HepG2 (cell line): ENCODE results near the gene C1orf74. TPM values are rescaled to one million over a fixed set of nuclear protein-coding genes. Genes with fewer than 3 reads are reported as not detected.

Experiments used
- ATAC-seq: fragments of 200-7000 bp; cut with Tn5 transposase; 3 replicates; pipeline ENCODE4 v1.9.1; 2020; ENCODE audit warnings: mild to moderate bottlenecking, moderate library complexity
- BruUV-seq: library from RNA; stranded (reverse); fragments of 400-500 nt; replicated peaks from 2 replicates; lab custom pipeline; 2021; lab: Mats Ljungman, UMichigan
- CTCF ChIA-PET: fragments of 300-600 bp; formaldehyde crosslinking; extraction: SDS; loops from one replicate; lab custom pipeline; 2021; ENCODE audit warnings: low total read pairs, inconsistent platforms, low intra/inter-chr PET ratio; lab: Yijun Ruan, JAX
- POLR2A ChIA-PET: fragments of 350-600 bp; sonication (Branson Sonifier 250); formaldehyde crosslinking; loops from one replicate; lab custom pipeline; 2020; ENCODE audit warnings: antibody characterized with exemption, inconsistent platforms; lab: Yijun Ruan, JAX
- DNase-seq: peaks from one replicate; pipeline ENCODE4 v3.0.0-alpha.2; 2015; ENCODE audit warnings: low spot score
- FAIRE-seq: peaks from 3 replicates; lab custom pipeline; 2011; peaks lifted over from hg19 to GRCh38; lab: Jason Lieb, UNC
- H2AFZ ChIP-seq: one replicate; pipeline ENCODE4 v1.6.1; 2011; ENCODE audit warnings: low read length, inconsistent platforms
- H3K27ac ChIP-seq: fragments of 300-600 bp; 3 replicates; pipeline ENCODE4 v1.8.0; 2011; ENCODE audit warnings: mixed run types, mild to moderate bottlenecking, mixed read lengths, low read length, inconsistent platforms; ENCODE audit not compliant: insufficient read depth; ENCODE audit errors: extremely low read length
- H3K27me3 ChIP-seq, 2 experiments: fragments of 200-600 bp in 1 of 2; 2 replicates in 1 of 2; 3 replicates in 1 of 2; pipeline versions ENCODE4 v1.6.0 to v1.8.0; 2011; ENCODE audit warnings: low read length in 2 of 2, mild to moderate bottlenecking in 2 of 2, moderate library complexity in 2 of 2, inconsistent platforms in 1 of 2; ENCODE audit not compliant: insufficient read depth in 2 of 2, control insufficient read depth in 1 of 2
- H3K36me3 ChIP-seq, 2 experiments: fragments of 200-600 bp in 1 of 2; replicated peaks in 1 of 2; 2 replicates in 1 of 2; 3 replicates in 1 of 2; pipeline versions ENCODE4 v1.5.1 to v1.8.0; 2011; ENCODE audit warnings: low read length in 2 of 2, inconsistent platforms in 1 of 2; ENCODE audit not compliant: insufficient read depth in 2 of 2, control insufficient read depth in 1 of 2
- H3K4me1 ChIP-seq: 2 replicates; pipeline ENCODE4 v1.5.1; 2012; ENCODE audit warnings: low read length, inconsistent platforms; ENCODE audit not compliant: insufficient read depth
- H3K4me2 ChIP-seq: 2 replicates; pipeline ENCODE4 v1.6.0; 2011; ENCODE audit warnings: low read depth, low read length, inconsistent platforms
- H3K4me3 ChIP-seq, 3 experiments: fragments of 200-600 bp in 1 of 3; sonication (generic), shearing (Covaris generic) in 1 of 3; replicated peaks in 1 of 3; 2 replicates each; pipeline ENCODE4 v1.5.1; 2011 to 2016; ENCODE audit warnings: low read length in 3 of 3, inconsistent platforms in 2 of 3, low read depth in 2 of 3, mild to moderate bottlenecking in 2 of 3, control low read depth in 1 of 3, mixed read lengths in 1 of 3; ENCODE audit not compliant: insufficient read depth in 1 of 3
- H3K79me2 ChIP-seq: one replicate; pipeline ENCODE4 v1.6.1; 2011; ENCODE audit warnings: low read length, inconsistent platforms; ENCODE audit not compliant: insufficient read depth
- H3K9ac ChIP-seq: 2 replicates; pipeline ENCODE4 v1.6.0; 2011; ENCODE audit warnings: mild to moderate bottlenecking, low read depth, low read length, inconsistent platforms; ENCODE audit not compliant: insufficient read depth
- H3K9me3 ChIP-seq: 2 replicates; pipeline ENCODE4 v1.5.1; 2012; ENCODE audit warnings: mild to moderate bottlenecking, low read length
- H4K20me1 ChIP-seq: 2 replicates; pipeline ENCODE4 v1.6.0; 2011; ENCODE audit warnings: inconsistent platforms, mild to moderate bottlenecking, low read length, moderate library complexity; ENCODE audit not compliant: insufficient read depth
- SOX6 ChIP-seq, 2 experiments: fragments of 450-650 bp in 1 of 2; sonication (generic) in 1 of 2; formaldehyde crosslinking in 1 of 2; IDR thresholded peaks; 2 replicates each; pipeline versions ENCODE4 v1.4.0 to v1.6.1; 2017 to 2020; ENCODE audit warnings: antibody characterized with exemption in 1 of 2, mild to moderate bottlenecking in 1 of 2, missing genetic modification reagents in 1 of 2
- WGBS: methylation state at CpG from one replicate; pipeline ENCODE4 v1.1.6; 2017; ENCODE audit warnings: low lambda C conversion rate; 5-methylcytosine and 5-hydroxymethylcytosine counted together
- in situ Hi-C: cut with HindIII; loops from 2 replicates; pipeline ENCODE4 v1.10.0; 2017; ENCODE audit warnings: low pct_unique_long_range_greater_than_20kb; ENCODE audit not compliant: extremely low pct_ligation_motif_present
- intact Hi-C: fragments of 100-400 bp; cut with micrococcal nuclease; formaldehyde crosslinking; loops from one replicate; pipeline ENCODE4 v1.10.0; 2022; ENCODE audit not compliant: unreplicated experiment
- polyA plus RNA-seq, 8 experiments: library from polyadenylated mRNA; depleted of rRNA in 3 of 8; stranded (reverse) in 7 of 8; unstranded in 1 of 8; fragments of >200 nt; fragmentation: Illumina TruSeq in 4 of 8; extraction: Trizol in 4 of 8; gene quantifications; 2 replicates each; pipeline versions ENCODE4 v1.2.1 to v1.2.3, GENCODE V29; 2011 to 2016; ENCODE audit warnings: low read depth in 4 of 8, missing spikeins in 1 of 8, mixed read lengths in 1 of 8; ENCODE audit not compliant: insufficient read depth in 1 of 8
- total RNA-seq, 5 experiments: library from RNA; depleted of rRNA; stranded (reverse); fragments of >200 nt; fragmentation: Illumina TruSeq; extraction: Trizol; gene quantifications; 2 replicates each; pipeline ENCODE4 v1.2.3, GENCODE V29; 2016; ENCODE audit warnings: low read depth in 1 of 5
- TF ChIP-seq, protein P1 (sequence below): sonication (generic); formaldehyde crosslinking; IDR thresholded peaks from 2 replicates; pipeline ENCODE4 v1.4.0; 2020; ENCODE audit warnings: low read depth, missing genetic modification reagents
- TF ChIP-seq, protein P2 (sequence below): sonication (generic); formaldehyde crosslinking; IDR thresholded peaks from 2 replicates; pipeline ENCODE4; 2020; ENCODE audit warnings: missing genetic modification reagents, mild to moderate bottlenecking, borderline replicate concordance

The C1orf74 gene
- total and polyA plus RNA-seq, 2 of the 13 experiments (the other 11 are each of a cell fraction or from before 2014, with no cell fraction given): 0.33 to 0.71 TPM

DNA sequence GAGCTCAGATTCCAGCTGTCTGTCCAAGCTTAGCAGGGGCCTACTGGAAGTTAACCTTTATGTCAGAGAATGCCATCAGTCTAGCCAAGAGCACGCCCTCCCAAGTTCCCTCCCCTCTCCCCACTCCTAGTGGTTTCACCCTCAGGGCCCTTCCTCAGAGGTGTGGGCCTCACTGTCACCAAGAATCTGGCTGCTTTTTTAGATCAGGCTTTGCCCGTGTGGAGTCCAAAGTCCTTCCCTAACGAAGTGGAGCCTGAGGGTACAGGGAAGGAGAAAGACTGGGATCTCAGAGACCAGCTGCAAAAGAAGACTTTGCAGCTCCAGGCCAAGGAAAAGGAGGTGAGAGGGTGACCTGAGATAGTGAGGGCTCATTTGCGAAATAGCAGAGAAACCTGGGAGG, 4.1 kb downstream of the C1orf74 start:
- ChIA-PET POLR2A (no interaction called here), CTCF (no interaction called here)
- Histone ChIP-seq H3K27ac (no peak overlapping the region), H4K20me1 (no peaks in the 10 kb centered on the region), H3K4me3 (no peak overlapping the region), H3K9me3 (no peaks in the 10 kb centered on the region), H3K36me3 (no peaks in the 10 kb centered on the region), H3K27me3 (no peaks in the 10 kb centered on the region), H3K4me2 (no peak overlapping the region), H3K9ac (no peak overlapping the region), H3K79me2 (no peaks in the 10 kb centered on the region), H2AFZ (no peak overlapping the region), H3K4me1 (peaks cover 11% of the 10 kb centered on the region)
- intact Hi-C loops: loop anchor here (2.0 kb wide), 1 partner anchor 29 kb away; no protein-coding TSS in a partner anchor
- no peak for TF ChIP-seq SOX6 (IDR thresholded peaks at IDR 0.05)
- TF ChIP-seq SOX6 (CRISPR knock-in tag; IDR thresholded peaks at IDR 0.05): no peak
- TF ChIP-seq, protein P1, sequence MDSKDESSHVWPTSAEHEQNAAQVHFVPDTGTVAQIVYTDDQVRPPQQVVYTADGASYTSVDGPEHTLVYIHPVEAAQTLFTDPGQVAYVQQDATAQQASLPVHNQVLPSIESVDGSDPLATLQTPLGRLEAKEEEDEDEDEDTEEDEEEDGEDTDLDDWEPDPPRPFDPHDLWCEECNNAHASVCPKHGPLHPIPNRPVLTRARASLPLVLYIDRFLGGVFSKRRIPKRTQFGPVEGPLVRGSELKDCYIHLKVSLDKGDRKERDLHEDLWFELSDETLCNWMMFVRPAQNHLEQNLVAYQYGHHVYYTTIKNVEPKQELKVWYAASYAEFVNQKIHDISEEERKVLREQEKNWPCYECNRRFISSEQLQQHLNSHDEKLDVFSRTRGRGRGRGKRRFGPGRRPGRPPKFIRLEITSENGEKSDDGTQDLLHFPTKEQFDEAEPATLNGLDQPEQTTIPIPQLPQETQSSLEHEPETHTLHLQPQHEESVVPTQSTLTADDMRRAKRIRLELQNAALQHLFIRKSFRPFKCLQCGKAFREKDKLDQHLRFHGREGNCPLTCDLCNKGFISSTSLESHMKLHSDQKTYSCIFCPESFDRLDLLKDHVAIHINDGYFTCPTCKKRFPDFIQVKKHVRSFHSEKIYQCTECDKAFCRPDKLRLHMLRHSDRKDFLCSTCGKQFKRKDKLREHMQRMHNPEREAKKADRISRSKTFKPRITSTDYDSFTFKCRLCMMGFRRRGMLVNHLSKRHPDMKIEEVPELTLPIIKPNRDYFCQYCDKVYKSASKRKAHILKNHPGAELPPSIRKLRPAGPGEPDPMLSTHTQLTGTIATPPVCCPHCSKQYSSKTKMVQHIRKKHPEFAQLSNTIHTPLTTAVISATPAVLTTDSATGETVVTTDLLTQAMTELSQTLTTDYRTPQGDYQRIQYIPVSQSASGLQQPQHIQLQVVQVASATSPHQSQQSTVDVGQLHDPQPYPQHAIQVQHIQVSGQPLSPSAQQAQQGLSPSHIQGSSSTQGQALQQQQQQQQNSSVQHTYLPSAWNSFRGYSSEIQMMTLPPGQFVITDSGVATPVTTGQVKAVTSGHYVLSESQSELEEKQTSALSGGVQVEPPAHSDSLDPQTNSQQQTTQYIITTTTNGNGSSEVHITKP: 0 out of 2 replicates have a peak, but pooled peaks have one; percentile 30
- TF ChIP-seq, protein P2, sequence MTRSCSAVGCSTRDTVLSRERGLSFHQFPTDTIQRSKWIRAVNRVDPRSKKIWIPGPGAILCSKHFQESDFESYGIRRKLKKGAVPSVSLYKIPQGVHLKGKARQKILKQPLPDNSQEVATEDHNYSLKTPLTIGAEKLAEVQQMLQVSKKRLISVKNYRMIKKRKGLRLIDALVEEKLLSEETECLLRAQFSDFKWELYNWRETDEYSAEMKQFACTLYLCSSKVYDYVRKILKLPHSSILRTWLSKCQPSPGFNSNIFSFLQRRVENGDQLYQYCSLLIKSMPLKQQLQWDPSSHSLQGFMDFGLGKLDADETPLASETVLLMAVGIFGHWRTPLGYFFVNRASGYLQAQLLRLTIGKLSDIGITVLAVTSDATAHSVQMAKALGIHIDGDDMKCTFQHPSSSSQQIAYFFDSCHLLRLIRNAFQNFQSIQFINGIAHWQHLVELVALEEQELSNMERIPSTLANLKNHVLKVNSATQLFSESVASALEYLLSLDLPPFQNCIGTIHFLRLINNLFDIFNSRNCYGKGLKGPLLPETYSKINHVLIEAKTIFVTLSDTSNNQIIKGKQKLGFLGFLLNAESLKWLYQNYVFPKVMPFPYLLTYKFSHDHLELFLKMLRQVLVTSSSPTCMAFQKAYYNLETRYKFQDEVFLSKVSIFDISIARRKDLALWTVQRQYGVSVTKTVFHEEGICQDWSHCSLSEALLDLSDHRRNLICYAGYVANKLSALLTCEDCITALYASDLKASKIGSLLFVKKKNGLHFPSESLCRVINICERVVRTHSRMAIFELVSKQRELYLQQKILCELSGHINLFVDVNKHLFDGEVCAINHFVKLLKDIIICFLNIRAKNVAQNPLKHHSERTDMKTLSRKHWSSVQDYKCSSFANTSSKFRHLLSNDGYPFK: no peak
- in situ Hi-C loops: no loop called here
- BruUV-seq: no TSS peak
- DNase-seq: no peak
- no peak for FAIRE-seq
- WGBS: 28% methylated on average over 3 of the region's 4 CpGs
- ATAC-seq: no peak
